Esophagus muscularis mucosa (tissue), 4 donors: ENCODE data around the gene AQP7.

Experiments
- CTCF ChIP-seq, 3 experiments: fragments of 200-600 bp in 2 of 3; fragments of 450-650 bp in 1 of 3; sonication (generic) in 2 of 3; IDR thresholded peaks; one replicate each; pipeline ENCODE4 v1.5.1; 2017 to 2019; ENCODE audit warnings: antibody characterized with exemption in 3 of 3, mild to moderate bottlenecking in 2 of 3, moderate library complexity in 1 of 3
- EP300 ChIP-seq: sonication (generic); formaldehyde crosslinking; IDR thresholded peaks from one replicate; pipeline ENCODE4 v1.6.1; 2017; ENCODE audit warnings: antibody characterized with exemption
- POLR2A ChIP-seq: fragments of 450-650 bp; IDR thresholded peaks from one replicate; pipeline ENCODE4 v1.6.1; 2017; ENCODE audit warnings: antibody characterized with exemption, moderate library complexity, mild to moderate bottlenecking, low read depth
- POLR2AphosphoS5 ChIP-seq, 2 donors: sonication (generic); formaldehyde crosslinking; IDR thresholded peaks; one replicate each; pipeline ENCODE4 v1.6.1; 2017; ENCODE audit warnings: antibody characterized with exemption in 2 of 2

DNA sequence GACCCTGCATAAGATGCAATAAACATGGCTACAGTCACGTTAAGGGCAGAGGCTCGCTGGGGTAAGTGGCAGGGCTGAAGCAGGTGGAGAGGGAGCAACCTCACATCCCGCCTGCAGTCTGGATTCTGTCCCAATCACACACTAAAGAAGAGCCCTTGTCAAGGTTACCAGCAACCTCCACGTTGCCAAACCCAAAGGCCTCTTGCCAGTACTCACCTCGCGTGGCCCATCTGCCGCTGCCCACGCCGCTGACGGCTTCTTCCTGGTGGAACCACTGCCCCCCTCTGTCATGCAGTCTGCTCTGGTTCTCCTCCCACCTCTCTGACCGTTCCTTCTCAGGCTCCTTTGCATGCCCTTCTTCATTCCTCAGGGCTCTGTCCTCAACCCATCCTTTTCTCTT lies 8.8 kb downstream of the AQP7 start:
- no peak for TF ChIP-seq CTCF (IDR thresholded peaks at IDR 0.05)
- no peak for TF ChIP-seq POLR2A
- TF ChIP-seq EP300 = no peak
- TF ChIP-seq POLR2AphosphoS5 (IDR thresholded peaks at IDR 0.05) = no peak
